Right atrium auricular region (tissue), 2 donors: ENCODE data around the gene TBC1D16. TPM values are rescaled to one million over a fixed set of nuclear protein-coding genes. Genes with fewer than 3 reads are reported as not detected.

ENCODE experiments used
- DNase-seq: peaks from one replicate; pipeline ENCODE4 v3.0.0-alpha.2; 2019; ENCODE audit warnings: low spot score
- H3K27ac ChIP-seq, 2 donors: fragments of 200-600 bp; sonication (generic); 1 replicate in 1 of 2; 2 replicates in 1 of 2; pipeline ENCODE4 v1.5.1; 2016 to 2019
- H3K27me3 ChIP-seq, 2 donors: fragments of 200-600 bp; sonication (generic); one replicate each; pipeline versions ENCODE4 v1.5.1 to v1.6.0; 2017 to 2019
- H3K36me3 ChIP-seq: fragments of 200-600 bp; sonication (generic); one replicate; pipeline ENCODE4 v1.5.1; 2016
- H3K4me1 ChIP-seq, 2 donors: fragments of 200-600 bp; sonication (generic); one replicate each; pipeline versions ENCODE4 v1.5.1 to v1.6.0; 2017 to 2019
- H3K4me3 ChIP-seq, 2 donors: fragments of 200-600 bp; sonication (generic); 1 replicate in 1 of 2; 2 replicates in 1 of 2; pipeline ENCODE4 v1.5.1; 2017 to 2019; ENCODE audit warnings: mild to moderate bottlenecking in 1 of 2, moderate library complexity in 1 of 2
- H3K9me3 ChIP-seq, 2 donors: fragments of 200-600 bp; sonication (generic); one replicate each; pipeline ENCODE4 v1.5.1; 2019
- CTCF ChIP-seq, 2 donors: fragments of 200-600 bp; sonication (generic); IDR thresholded peaks; one replicate each; pipeline ENCODE4 v1.5.1; 2019; ENCODE audit warnings: antibody characterized with exemption in 2 of 2
- total RNA-seq, 2 donors: library from RNA; depleted of rRNA; stranded (reverse); fragments of >200 nt; gene quantifications; one replicate each; pipeline ENCODE4 v1.1.0, GENCODE V29; 2016

Gene TBC1D16
- total RNA-seq, 2 donors from 2014 or later: 9.8 to 19.4 TPM

- Histone ChIP-seq H3K9me3 (no peaks in the 10 kb centered on the region), H3K27ac (peak overlapping the region; percentile 46 to 60), H3K36me3 (no peaks in the 10 kb centered on the region), H3K4me1 (peaks cover 0 to 21% of the 10 kb centered on the region in 2 donors), H3K27me3 (no peaks in the 10 kb centered on the region), H3K4me3 (no peak overlapping the region)
- DNase-seq: no peak
- TF ChIP-seq CTCF (IDR thresholded peaks at IDR 0.05): no peak
These were observed 34.5 kb downstream of the TBC1D16 start for GRCh38 chr17:80000981-80001775.

- Histone ChIP-seq H3K4me3 (no peak overlapping the region), H3K36me3 (no peaks in the 10 kb centered on the region), H3K27ac (peak overlapping the region in 1 of 2 donors; percentile 60), H3K4me1 (peaks cover 0 to 13% of the 10 kb centered on the region in 2 donors), H3K27me3 (no peaks in the 10 kb centered on the region), H3K9me3 (no peaks in the 10 kb centered on the region)
- no peak for DNase-seq
- TF ChIP-seq CTCF (IDR thresholded peaks at IDR 0.05): no peak
These were observed 35.5 kb downstream of the TBC1D16 start for GRCh38 chr17:80000136-80000535.

GRCh38 chr17:79997011-79997660 lies 38.5 kb downstream of the TBC1D16 start:
- Histone ChIP-seq H3K27me3 (no peaks in the 10 kb centered on the region), H3K27ac (no peak overlapping the region), H3K9me3 (no peaks in the 10 kb centered on the region), H3K4me3 (no peak overlapping the region), H3K36me3 (no peaks in the 10 kb centered on the region), H3K4me1 (peaks cover 0 to 35% of the 10 kb centered on the region in 2 donors)
- TF ChIP-seq CTCF (IDR thresholded peaks at IDR 0.05): no peak
- DNase-seq: no peak

GRCh38 chr17:79996291-79996690 lies 39.4 kb downstream of the TBC1D16 start:
- H3K27ac ChIP-seq: no peak overlapping the region
- TF ChIP-seq CTCF (IDR thresholded peaks at IDR 0.05): no peak

GRCh38 chr17:79995696-79996095 lies 40.0 kb downstream of the TBC1D16 start:
- Histone ChIP-seq H3K36me3 (no peaks in the 10 kb centered on the region), H3K4me3 (no peak overlapping the region), H3K4me1 (peaks cover 0 to 37% of the 10 kb centered on the region in 2 donors), H3K27me3 (no peaks in the 10 kb centered on the region), H3K27ac (no peak overlapping the region), H3K9me3 (no peaks in the 10 kb centered on the region)
- DNase-seq: no peak
- no peak for TF ChIP-seq CTCF (IDR thresholded peaks at IDR 0.05)

More at GRCh38 chr17:79996291-79996690, 39.4 kb downstream of the TBC1D16 start:
- H3K36me3 ChIP-seq: no peaks in the 10 kb centered on the region
- no peak overlapping the region for H3K4me3 ChIP-seq
- no peak for DNase-seq
- H3K4me1 ChIP-seq: peaks cover 0 to 40% of the 10 kb centered on the region in 2 donors
- H3K9me3 ChIP-seq: no peaks in the 10 kb centered on the region
- no peaks in the 10 kb centered on the region for H3K27me3 ChIP-seq
